DMS 273 treated with DMSO at 0.1 percent for 48 hours (cell line): ENCODE results near the gene GJE1.

Experiments used
- DNase-seq: peaks from one replicate; lab custom pipeline; 2025; lab: John Stamatoyannopoulos, UW

The GJE1 gene

DNA sequence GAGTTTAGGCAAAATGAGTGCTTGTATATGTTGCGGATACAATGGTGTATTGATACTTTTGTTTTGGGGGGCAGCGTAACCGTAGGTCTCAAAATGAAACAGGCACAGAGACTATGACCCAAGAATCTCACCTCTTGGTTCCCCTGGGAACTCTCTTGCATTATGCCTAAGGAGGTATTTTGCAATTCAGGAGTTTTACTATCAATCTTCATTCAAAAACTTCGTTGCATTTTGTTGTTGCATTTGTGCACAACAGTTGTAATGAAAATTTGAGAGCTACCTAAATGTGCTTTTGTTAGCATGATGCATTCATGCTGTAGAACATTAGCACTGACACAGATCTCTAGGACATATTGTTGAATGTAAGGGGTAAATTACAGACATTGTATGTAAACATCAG lies 32.5 kb downstream of the GJE1 start:
- DNase-seq = no peak

DNA sequence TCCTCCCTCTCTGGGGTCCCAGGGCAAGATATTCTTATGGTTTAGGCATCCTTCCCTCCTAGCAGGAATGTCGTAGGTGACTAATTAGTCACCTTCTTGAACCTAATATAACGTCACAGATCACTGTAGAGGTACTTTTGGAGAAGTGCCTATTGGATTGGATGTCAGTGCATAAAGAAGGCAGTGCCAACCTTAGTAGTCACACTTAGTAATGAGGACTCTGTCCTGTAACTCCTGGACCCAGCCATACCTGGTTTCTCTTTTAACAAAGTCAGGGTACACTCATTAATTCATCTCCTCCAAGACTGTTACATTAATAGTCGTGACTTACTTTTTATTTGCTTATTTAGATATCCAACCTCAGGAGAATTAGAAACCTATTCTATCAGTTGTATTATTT lies 34.3 kb downstream of the GJE1 start:
- DNase-seq = no peak

DNA sequence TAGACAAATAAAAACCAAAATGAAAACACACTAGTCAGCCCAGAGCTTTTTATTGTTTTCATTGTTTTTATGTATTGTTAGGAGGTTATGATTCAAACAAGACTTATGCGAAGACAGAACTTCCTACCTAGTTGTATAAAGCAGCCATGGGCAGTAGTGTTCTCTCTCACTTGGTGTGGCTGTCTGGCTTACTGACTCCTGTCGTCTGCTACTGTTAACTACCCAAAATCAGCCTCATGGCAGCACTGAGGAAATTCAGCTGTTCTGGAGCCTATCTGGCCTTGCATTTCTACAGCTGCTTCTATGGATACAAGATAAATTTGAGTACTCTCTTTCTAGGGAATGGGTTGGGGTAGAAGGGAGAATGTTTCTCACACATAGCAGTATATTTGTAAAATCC lies 34.8 kb downstream of the GJE1 start:
- no peak for DNase-seq

DNA sequence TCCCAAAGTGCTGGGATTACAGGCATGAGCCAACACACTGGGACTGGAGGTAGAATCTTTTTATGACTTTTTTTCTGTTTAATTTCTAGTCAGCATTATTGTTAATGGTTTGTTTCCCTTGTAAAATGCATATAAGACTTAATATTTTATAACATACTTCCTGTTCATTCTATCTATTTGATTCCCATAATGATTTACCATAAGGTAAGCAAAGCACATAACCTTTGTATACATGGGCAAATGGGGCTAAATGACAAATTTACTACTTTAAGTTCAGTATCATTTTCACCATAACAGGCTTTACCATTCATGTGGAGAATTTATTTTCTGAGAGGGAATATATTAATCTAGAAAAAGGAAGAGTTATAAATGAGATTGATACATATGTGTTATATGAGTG lies 38.6 kb downstream of the GJE1 start:
- no peak for DNase-seq

DNA sequence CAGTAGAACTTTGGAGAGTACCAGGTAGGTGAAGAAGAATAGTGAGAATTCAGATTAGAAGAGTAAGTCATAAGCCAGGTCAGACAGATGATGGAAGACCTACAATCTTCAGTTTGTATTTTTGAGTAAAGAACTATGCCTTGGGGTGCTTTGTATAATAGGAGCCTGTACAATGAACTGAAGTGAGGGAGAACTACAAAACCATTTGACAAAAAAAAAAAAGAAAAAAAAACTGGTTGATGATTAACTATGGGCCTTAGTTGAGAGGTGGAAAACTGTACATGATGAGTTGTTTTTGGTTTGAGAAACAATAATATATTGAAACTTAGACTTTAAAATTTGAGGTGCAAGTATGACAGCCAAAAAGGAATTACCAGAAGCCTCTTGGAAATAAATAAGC lies 40.0 kb downstream of the GJE1 start:
- DNase-seq = no peak

DNA sequence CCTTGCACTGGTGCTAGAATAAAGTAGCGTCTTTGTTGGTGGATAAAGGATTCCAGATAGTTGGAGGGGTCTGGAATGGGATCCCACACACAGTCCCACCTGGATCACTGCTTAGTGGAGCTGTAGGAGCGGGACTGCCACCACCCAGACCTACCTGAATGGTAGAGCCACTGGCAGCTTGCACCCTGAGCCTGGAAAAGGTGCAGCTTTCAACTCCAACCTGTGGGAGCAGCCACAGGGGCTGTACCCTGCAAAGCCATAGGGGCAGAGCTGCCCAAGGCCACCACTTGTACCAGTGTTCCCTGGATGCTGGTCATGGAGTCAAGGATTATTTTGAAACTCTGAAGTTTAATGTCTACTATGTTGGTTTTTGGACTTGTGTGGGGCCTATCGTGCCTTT lies 41.3 kb downstream of the GJE1 start:
- no peak for DNase-seq

DNA sequence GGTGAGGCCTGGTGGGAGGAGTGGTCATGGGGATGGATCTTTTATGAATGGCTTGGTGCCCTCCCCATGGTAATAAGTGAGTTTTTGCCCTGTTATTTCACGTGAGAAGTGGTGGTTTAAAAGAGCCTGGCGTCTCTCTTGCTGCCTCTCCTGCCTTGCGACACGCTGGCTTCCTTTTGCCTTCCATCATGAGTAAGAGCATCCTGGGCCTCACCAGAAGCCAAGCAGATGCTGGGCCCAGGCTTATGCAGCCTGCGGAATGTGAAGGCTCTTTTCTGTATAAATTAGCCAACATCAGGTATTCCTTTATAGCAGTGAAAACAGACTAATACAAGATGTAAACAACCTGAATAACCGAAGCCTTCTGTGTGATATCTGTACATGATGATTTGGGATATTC lies 42.0 kb downstream of the GJE1 start:
- DNase-seq = no peak

DNA sequence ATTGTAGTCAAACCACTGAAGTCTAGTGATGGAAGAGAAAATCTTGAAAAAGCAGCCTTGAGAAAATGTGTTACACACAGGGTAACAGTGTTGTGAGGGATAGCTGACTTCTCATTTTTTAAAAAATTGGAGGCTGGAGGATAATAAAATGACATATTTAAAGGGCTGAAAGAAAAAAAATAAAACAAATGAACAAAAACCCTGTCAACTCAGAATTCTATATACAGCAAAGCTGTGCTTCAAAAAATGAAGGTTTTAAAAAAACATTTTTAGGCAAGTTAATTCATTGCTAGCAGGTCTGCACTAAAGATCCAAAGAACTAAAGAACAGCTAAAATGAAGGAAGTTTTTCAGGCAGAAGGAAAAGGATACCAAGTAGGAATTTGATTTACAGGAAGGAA lies 45.4 kb downstream of the GJE1 start:
- no peak for DNase-seq

DNA sequence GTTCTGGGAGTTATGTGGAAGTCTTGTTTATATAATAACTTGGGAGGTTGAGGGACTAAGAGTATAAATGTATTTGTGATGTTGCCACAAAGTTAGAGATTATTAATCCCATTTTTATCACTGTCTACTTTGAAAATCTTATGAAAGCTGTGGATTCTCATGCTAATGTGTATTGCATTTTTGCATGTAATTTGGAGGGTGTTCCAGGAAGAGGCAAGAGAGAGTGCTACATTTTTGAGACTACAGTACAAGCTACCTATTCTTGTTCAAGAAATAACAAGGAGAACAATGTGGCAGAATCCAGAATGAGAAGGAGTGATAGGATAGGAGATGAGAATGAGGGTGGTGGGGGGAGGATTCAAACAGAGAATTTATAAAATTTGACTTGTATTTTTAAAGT lies 49.3 kb downstream of the GJE1 start:
- DNase-seq = no peak

DNA sequence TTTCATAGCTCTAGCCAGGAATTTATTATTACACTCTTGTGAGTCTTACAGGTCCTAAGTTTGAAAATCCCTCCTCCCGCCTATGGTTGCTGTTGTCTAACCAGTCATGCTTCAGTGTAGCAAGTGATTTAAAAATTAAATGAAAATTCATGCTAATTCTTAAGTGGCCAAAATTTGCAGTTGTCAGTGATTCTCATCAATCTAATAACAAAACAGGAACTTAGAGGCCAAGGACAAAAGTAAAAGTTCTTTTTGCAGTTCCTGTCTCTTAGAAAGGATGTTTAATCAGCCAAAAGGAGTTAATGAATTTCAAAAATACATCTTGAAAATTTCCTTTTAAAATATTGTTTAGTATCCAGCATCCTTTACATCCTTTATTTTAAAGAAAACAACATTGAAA lies 50.6 kb downstream of the GJE1 start:
- no peak for DNase-seq

DNA sequence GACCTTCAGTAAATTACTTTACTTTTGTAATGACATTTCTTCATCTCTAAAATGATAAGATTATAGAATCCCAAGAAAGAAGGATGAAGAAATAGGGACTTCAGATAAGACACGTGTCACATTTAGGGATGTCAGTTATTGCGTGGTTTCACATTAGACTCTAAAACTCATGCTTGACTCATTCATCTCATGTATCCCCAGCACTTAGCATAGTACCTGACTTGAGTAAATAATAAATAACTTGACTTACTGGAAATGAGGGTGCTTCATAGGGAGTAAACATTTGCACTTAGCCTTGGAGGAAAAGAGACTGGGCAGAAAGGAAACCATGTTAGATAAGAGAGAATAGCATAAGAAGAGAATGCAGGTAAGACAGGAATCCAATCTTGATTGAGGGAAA lies 51.6 kb downstream of the GJE1 start:
- no peak for DNase-seq
